Skeletal muscle tissue (tissue), 4 donors: ENCODE data around the gene WDR64. TPM values are rescaled to one million over a fixed set of nuclear protein-coding genes. Genes with fewer than 3 reads are reported as not detected.

Source experiments
- H3K27ac ChIP-seq: one replicate; pipeline ENCODE4 v1.7.0; 2013; ENCODE audit warnings: mild to moderate bottlenecking, low read depth, low read length, inconsistent platforms
- H3K27me3 ChIP-seq, 3 donors: one replicate each; pipeline ENCODE4 v1.7.0; 2013; ENCODE audit warnings: low read length in 3 of 3; ENCODE audit not compliant: control insufficient read depth in 3 of 3, insufficient read depth in 3 of 3
- H3K36me3 ChIP-seq, 3 donors: one replicate each; pipeline ENCODE4 v1.7.0; 2013; ENCODE audit warnings: low read length in 3 of 3; ENCODE audit not compliant: control insufficient read depth in 3 of 3, insufficient read depth in 3 of 3
- H3K4me1 ChIP-seq, 3 donors: one replicate each; pipeline ENCODE4 v1.7.0; 2013; ENCODE audit warnings: low read length in 3 of 3, mild to moderate bottlenecking in 3 of 3; ENCODE audit not compliant: control insufficient read depth in 3 of 3, insufficient read depth in 3 of 3
- H3K4me3 ChIP-seq, 3 donors: one replicate each; pipeline ENCODE4 v1.7.0; 2013; ENCODE audit warnings: low read length in 3 of 3
- H3K9ac ChIP-seq, 3 donors: one replicate each; pipeline ENCODE4 v1.7.0; 2013; ENCODE audit warnings: low read length in 3 of 3, mild to moderate bottlenecking in 3 of 3, moderate library complexity in 2 of 3, low read depth in 1 of 3
- H3K9me3 ChIP-seq, 3 donors: one replicate each; pipeline ENCODE4 v1.7.0; 2013; ENCODE audit warnings: low read length in 3 of 3; ENCODE audit not compliant: control insufficient read depth in 3 of 3
- total RNA-seq: library from RNA; depleted of rRNA; stranded (reverse); fragments of >200 nt; gene quantifications from one replicate; pipeline ENCODE4 v1.2.3, GENCODE V29; 2014
- donor health status: Osteomylitis.

WDR64 gene
- total RNA-seq, 1 donor from 2014 or later = not detected

DNA sequence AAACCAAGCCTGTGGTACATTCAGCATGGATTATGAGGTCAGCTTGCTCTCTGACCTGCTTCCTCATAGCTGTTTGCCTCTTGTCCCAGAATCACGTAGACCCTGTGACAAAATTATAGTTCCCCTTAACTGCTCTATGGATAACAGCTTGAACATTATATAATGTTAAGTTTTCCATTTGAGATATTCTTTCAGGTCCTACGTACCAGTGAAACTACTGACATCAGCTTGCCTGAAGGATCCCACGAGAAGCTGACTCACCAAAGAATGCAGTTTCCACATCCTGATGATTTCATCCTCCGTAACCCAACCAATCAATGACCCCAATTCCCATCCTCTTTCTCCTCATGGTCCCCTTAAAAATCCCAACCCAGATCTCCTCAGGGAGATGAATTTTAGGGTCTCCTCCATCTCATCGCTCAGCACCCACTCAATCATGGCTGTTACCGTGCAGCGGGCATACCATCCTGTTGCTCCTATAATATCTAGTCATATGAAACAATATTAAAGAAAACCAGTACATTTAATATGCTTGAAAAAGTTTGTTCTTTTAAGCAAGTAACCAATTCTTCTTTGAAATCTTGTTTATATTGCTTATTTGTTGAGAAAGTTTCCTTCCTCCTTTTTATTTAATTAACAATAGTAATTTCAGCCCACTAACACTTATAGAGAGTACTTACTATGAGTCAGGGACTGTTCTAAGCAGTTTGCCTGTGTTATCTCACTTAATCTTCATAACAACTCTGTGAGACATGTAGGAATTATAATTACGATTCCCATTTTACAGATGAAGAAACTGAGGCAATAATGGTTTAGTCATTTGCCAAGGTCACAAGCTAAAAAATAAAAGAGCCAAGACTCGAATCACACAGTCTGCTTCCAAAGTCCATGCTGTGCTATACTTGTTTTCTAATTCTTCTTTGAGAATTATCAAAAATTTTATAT is 39.3 kb upstream of the WDR64 start:
- H3K9ac ChIP-seq = no peak overlapping the region
- no peaks in the 10 kb centered on the region for H3K27me3 ChIP-seq
- H3K9me3 ChIP-seq = no peaks in the 10 kb centered on the region
- H3K27ac ChIP-seq = no peak overlapping the region
- no peaks in the 10 kb centered on the region for H3K4me1 ChIP-seq
- no peak overlapping the region for H3K4me3 ChIP-seq
- H3K36me3 ChIP-seq = no peaks in the 10 kb centered on the region

DNA sequence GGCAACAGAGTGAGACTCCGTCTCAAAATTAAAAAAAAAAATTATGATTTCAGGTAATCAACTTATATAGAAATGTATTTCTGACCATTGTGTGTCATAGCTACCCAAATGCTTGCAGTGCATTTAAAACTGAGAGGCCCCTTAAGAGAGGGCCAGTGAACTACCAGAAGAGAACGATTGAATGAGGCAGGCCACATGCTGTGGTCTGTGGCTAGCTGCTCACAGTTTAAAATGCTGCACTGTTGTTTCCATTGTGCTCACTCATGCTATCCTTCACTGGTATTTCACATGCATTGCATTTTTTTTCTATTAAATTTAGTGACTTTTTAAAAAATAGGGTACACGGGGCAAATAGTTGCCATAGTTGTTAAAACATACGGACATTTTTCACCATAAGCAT is 37.9 kb upstream of the WDR64 start:
- Histone ChIP-seq H3K9me3 (no peaks in the 10 kb centered on the region), H3K4me3 (no peak overlapping the region), H3K27ac (no peak overlapping the region), H3K4me1 (no peaks in the 10 kb centered on the region), H3K9ac (no peak overlapping the region), H3K27me3 (no peaks in the 10 kb centered on the region), H3K36me3 (no peaks in the 10 kb centered on the region)

GRCh38 chr1:241614572-241614971 is 37.5 kb upstream of the WDR64 start:
- H3K27me3 ChIP-seq = no peaks in the 10 kb centered on the region
- H3K9ac ChIP-seq = no peak overlapping the region
- no peak overlapping the region for H3K4me3 ChIP-seq
- no peaks in the 10 kb centered on the region for H3K4me1 ChIP-seq
- no peaks in the 10 kb centered on the region for H3K36me3 ChIP-seq
- H3K9me3 ChIP-seq = no peaks in the 10 kb centered on the region
- no peak overlapping the region for H3K27ac ChIP-seq

DNA sequence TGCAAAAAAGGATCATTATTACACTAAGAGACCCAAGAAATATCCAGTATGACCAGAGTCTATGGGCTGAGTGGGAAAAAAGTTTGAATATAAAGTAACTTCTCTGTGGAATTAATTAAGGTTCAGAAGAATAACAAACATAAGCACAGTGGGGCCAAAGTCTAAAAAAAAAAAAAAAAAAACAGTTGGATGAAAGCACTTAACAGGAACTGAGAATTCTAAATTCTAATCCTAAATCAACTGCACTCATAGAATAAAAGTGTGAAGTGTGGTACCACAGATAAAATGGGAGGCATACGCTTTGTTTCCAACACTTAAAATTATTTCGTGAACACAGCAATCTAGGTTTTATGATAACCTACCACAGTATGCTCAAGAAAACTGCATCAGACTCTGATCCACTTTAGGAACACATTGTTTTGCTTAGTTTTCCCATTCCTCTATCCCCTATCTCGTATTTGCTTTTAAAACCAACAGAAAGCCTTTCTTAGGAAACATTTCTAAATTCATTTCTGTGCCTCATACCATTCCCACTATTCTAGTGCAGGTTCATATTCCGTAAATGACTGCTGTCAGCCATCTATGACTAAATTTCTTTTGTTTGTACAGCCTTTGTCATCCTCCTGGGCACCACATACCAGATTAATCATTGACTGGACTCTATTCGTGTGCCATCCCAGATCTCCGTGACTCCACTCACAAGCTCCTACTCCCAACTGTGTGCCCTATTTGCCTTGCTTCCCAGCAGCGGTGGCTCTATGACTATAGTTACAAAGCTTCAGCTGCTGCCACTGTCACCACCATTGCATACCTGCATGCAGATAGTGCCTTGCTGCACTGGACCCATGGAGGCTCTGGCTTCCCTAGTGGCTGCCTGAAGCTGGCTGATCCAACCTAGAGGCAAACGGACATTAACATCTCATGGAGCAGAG is 36.8 kb upstream of the WDR64 start:
- Histone ChIP-seq H3K4me3 (no peak overlapping the region), H3K9me3 (no peaks in the 10 kb centered on the region), H3K27ac (no peak overlapping the region), H3K27me3 (no peaks in the 10 kb centered on the region), H3K9ac (no peak overlapping the region), H3K36me3 (no peaks in the 10 kb centered on the region), H3K4me1 (no peaks in the 10 kb centered on the region)

GRCh38 chr1:241617426-241617825 is 34.7 kb upstream of the WDR64 start:
- no peak overlapping the region for H3K4me3 ChIP-seq
- H3K4me1 ChIP-seq = no peaks in the 10 kb centered on the region
- H3K27ac ChIP-seq = no peak overlapping the region
- no peaks in the 10 kb centered on the region for H3K27me3 ChIP-seq
- H3K9ac ChIP-seq = no peak overlapping the region
- no peaks in the 10 kb centered on the region for H3K9me3 ChIP-seq
- H3K36me3 ChIP-seq = no peaks in the 10 kb centered on the region

GRCh38 chr1:241622669-241623068 is 29.4 kb upstream of the WDR64 start:
- Histone ChIP-seq H3K4me1 (no peaks in the 10 kb centered on the region), H3K27me3 (no peaks in the 10 kb centered on the region), H3K4me3 (no peak overlapping the region), H3K36me3 (no peaks in the 10 kb centered on the region), H3K27ac (no peak overlapping the region), H3K9ac (no peak overlapping the region), H3K9me3 (no peaks in the 10 kb centered on the region)

DNA sequence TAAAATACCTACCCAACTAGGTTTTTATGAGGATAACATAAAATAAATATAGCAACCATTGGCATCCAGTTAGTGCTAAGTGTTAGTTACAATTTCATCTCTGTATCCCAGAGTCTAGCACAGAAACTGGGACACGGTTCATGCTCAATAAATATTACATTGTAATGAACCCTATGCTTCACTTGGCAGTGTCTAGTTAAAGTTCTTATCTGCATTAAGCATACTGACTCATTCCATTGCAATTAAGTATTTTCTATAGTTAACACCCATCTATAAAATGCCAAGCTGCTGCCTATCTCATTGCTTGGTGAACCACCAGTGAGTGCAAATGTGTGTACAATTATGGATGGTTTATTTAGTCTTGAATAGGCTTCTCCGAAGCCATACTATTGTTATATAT is 27.1 kb upstream of the WDR64 start:
- H3K36me3 ChIP-seq = no peaks in the 10 kb centered on the region
- no peak overlapping the region for H3K27ac ChIP-seq
- H3K9ac ChIP-seq = no peak overlapping the region
- H3K4me1 ChIP-seq = no peaks in the 10 kb centered on the region
- no peaks in the 10 kb centered on the region for H3K27me3 ChIP-seq
- no peak overlapping the region for H3K4me3 ChIP-seq
- no peaks in the 10 kb centered on the region for H3K9me3 ChIP-seq

- H3K9ac ChIP-seq = no peak overlapping the region
- H3K9me3 ChIP-seq = no peaks in the 10 kb centered on the region
- no peak overlapping the region for H3K4me3 ChIP-seq
- no peaks in the 10 kb centered on the region for H3K36me3 ChIP-seq
- no peaks in the 10 kb centered on the region for H3K27me3 ChIP-seq
- no peak overlapping the region for H3K27ac ChIP-seq
- H3K4me1 ChIP-seq = no peaks in the 10 kb centered on the region
These were observed 24.4 kb upstream of the WDR64 start for GRCh38 chr1:241627453-241628259.

DNA sequence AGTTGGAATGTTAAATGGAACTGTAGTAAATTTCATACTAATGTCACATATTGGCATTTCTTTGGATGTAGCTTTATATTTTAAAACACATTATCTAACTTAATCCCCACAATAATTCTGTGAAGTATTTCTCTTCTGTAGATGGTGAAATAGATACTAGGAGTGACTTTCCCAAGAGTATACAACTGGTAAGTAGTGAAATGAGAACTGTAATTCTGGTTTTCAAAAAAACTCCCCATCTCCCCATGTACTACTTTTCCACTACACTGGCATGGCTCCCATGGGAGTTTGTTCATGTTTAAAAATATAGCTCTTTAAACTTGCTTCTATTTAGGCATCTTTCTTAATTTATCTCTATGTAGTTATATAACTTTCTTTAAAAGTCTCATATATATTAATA is 22.1 kb upstream of the WDR64 start:
- Histone ChIP-seq H3K27me3 (no peaks in the 10 kb centered on the region), H3K27ac (no peak overlapping the region), H3K36me3 (no peaks in the 10 kb centered on the region), H3K4me3 (no peak overlapping the region), H3K9me3 (no peaks in the 10 kb centered on the region), H3K9ac (no peak overlapping the region), H3K4me1 (no peaks in the 10 kb centered on the region)
